H1 (cell line): ENCODE results near the gene OR1L8. TPM values are rescaled to one million over a fixed set of nuclear protein-coding genes. Genes with fewer than 3 reads are reported as not detected.
"Not testable (repeated sequence)": the region's sequence is repeated elsewhere in the genome, so short reads cannot be mapped to it uniquely, and the experiment has no call there.

Source experiments
- CTCF ChIA-PET: fragments of 300-600 bp; sonication (Branson Sonifier 250); formaldehyde crosslinking; loops from one replicate; lab custom pipeline; 2021; ENCODE audit not compliant: partially characterized antibody; lab: Charles Lee
- POLR2A ChIA-PET: fragments of 300-600 bp; sonication (Branson Sonifier 250); formaldehyde crosslinking; loops from one replicate; lab custom pipeline; 2021; ENCODE audit warnings: inconsistent platforms; ENCODE audit not compliant: partially characterized antibody; lab: Charles Lee
- DNase-seq, 2 experiments: peaks; one replicate each; pipeline versions ENCODE4 v3.0.0 to v3.0.0-alpha.2; 2010 to 2022; ENCODE audit warnings: low spot score in 2 of 2, low read depth in 1 of 2, mixed read lengths in 1 of 2
- FAIRE-seq: peaks from 2 replicates; lab custom pipeline; 2011; peaks lifted over from hg19 to GRCh38; lab: Jason Lieb, UNC
- H2AFZ ChIP-seq: 2 replicates; pipeline ENCODE4 v1.8.1; 2012; ENCODE audit warnings: low read length, inconsistent platforms
- H2AK5ac ChIP-seq: 2 replicates; pipeline ENCODE4 v1.6.1; 2013; ENCODE audit warnings: low read depth, low read length
- H2BK120ac ChIP-seq: replicated peaks from 2 replicates; pipeline ENCODE3; 2013; ENCODE audit warnings: low read depth, low read length, inconsistent platforms
- H2BK12ac ChIP-seq: 2 replicates; pipeline ENCODE4 v1.6.1; 2013; ENCODE audit warnings: low read depth, low read length
- H2BK15ac ChIP-seq: 2 replicates; pipeline ENCODE4 v1.6.1; 2013; ENCODE audit warnings: low read length
- H2BK20ac ChIP-seq: 2 replicates; pipeline ENCODE4 v1.6.1; 2013; ENCODE audit warnings: low read length
- H2BK5ac ChIP-seq: 2 replicates; pipeline ENCODE4 v1.6.1; 2013; ENCODE audit warnings: low read depth, low read length
- H3K14ac ChIP-seq: 2 replicates; pipeline ENCODE4 v1.6.1; 2013; ENCODE audit warnings: inconsistent platforms; ENCODE audit not compliant: insufficient read length
- H3K18ac ChIP-seq: 2 replicates; pipeline ENCODE4 v1.6.1; 2013; ENCODE audit warnings: low read length; ENCODE audit errors: extremely low read depth
- H3K23ac ChIP-seq: 2 replicates; pipeline ENCODE4 v1.6.1; 2013; ENCODE audit warnings: inconsistent platforms; ENCODE audit not compliant: insufficient read length
- H3K23me2 ChIP-seq: 2 replicates; pipeline ENCODE4 v1.6.1; 2013; ENCODE audit warnings: low read depth, low read length
- H3K27ac ChIP-seq: 2 replicates; pipeline ENCODE4 v1.6.1; 2011; ENCODE audit warnings: low read depth, low read length, inconsistent platforms
- H3K27me3 ChIP-seq, 4 experiments: replicated peaks in 1 of 4; 1 replicate in 1 of 4; 2 replicates in 3 of 4; pipeline versions ENCODE4 v1.6.1 to v1.8.1; 2011 to 2013; ENCODE audit warnings: low read length in 3 of 4, mild to moderate bottlenecking in 3 of 4, inconsistent platforms in 2 of 4, mixed read lengths in 2 of 4, moderate library complexity in 1 of 4; ENCODE audit not compliant: control insufficient read depth in 3 of 4, insufficient read depth in 3 of 4; ENCODE audit errors: extremely low read depth in 1 of 4
- H3K36me3 ChIP-seq, 4 experiments: 2 replicates each; pipeline versions ENCODE4 v1.6.1 to v1.8.1; 2011 to 2013; ENCODE audit warnings: mild to moderate bottlenecking in 4 of 4, low read length in 3 of 4, moderate library complexity in 2 of 4, control low read depth in 1 of 4, inconsistent platforms in 1 of 4; ENCODE audit not compliant: insufficient read depth in 4 of 4, control insufficient read depth in 2 of 4
- H3K4ac ChIP-seq: replicated peaks from 2 replicates; pipeline ENCODE3; 2013; ENCODE audit warnings: low read length, low read depth, mixed read lengths, inconsistent platforms; ENCODE audit not compliant: insufficient read length
- H3K4me1 ChIP-seq, 4 experiments: replicated peaks in 1 of 4; 1 replicate in 1 of 4; 2 replicates in 3 of 4; pipeline versions ENCODE4 v1.6.1 to v1.8.1; 2011 to 2013; ENCODE audit warnings: low read length in 3 of 4, inconsistent platforms in 2 of 4, mixed read lengths in 1 of 4; ENCODE audit not compliant: insufficient read depth in 4 of 4, control insufficient read depth in 3 of 4
- H3K4me2 ChIP-seq, 2 experiments: 2 replicates each; pipeline versions ENCODE4 v1.6.1 to v1.8.1; 2011 to 2013; ENCODE audit warnings: low read depth in 2 of 2, low read length in 2 of 2, control low read depth in 1 of 2, inconsistent platforms in 1 of 2, mild to moderate bottlenecking in 1 of 2; ENCODE audit not compliant: insufficient read depth in 1 of 2
- H3K4me3 ChIP-seq, 4 experiments: fragments of 200-600, 300-600 bp in 1 of 4; sonication (generic), shearing (Covaris generic), sonication (Bioruptor Twin) in 1 of 4; 2 replicates each; pipeline versions ENCODE4 v1.5.1 to v1.8.1; 2011 to 2016; ENCODE audit warnings: low read length in 4 of 4, low read depth in 3 of 4, control low read depth in 2 of 4, inconsistent platforms in 2 of 4, mild to moderate bottlenecking in 2 of 4, mixed read lengths in 1 of 4, moderate library complexity in 1 of 4; ENCODE audit not compliant: insufficient read depth in 2 of 4; ENCODE audit errors: extremely low read depth in 1 of 4
- H3K56ac ChIP-seq: replicated peaks from 2 replicates; pipeline ENCODE3; 2013; ENCODE audit warnings: low read depth, mild to moderate bottlenecking, mixed read lengths, low read length, inconsistent platforms; ENCODE audit not compliant: insufficient read length
- H3K79me1 ChIP-seq: 2 replicates; pipeline ENCODE4 v1.6.1; 2013; ENCODE audit warnings: low read depth, low read length, control low read depth
- H3K79me2 ChIP-seq, 2 experiments: 2 replicates each; pipeline versions ENCODE4 v1.6.1 to v1.8.1; 2012 to 2013; ENCODE audit warnings: low read length in 2 of 2, mild to moderate bottlenecking in 2 of 2, inconsistent platforms in 1 of 2; ENCODE audit not compliant: insufficient read depth in 2 of 2, control insufficient read depth in 1 of 2
- H3K9ac ChIP-seq, 4 experiments: replicated peaks in 1 of 4; 1 replicate in 1 of 4; 2 replicates in 3 of 4; pipeline versions ENCODE4 v1.6.1 to v1.8.1; 2011 to 2013; ENCODE audit warnings: low read depth in 3 of 4, low read length in 3 of 4, control low read depth in 2 of 4, mild to moderate bottlenecking in 2 of 4, moderate library complexity in 2 of 4, inconsistent platforms in 1 of 4; ENCODE audit errors: extremely low read depth in 1 of 4
- H3K9me3 ChIP-seq, 2 experiments: 2 replicates each; pipeline versions ENCODE4 v1.6.1 to v1.8.1; 2012 to 2013; ENCODE audit warnings: mild to moderate bottlenecking in 2 of 2, moderate library complexity in 2 of 2, control low read depth in 1 of 2, inconsistent platforms in 1 of 2, low read depth in 1 of 2, low read length in 1 of 2, mixed read lengths in 1 of 2; ENCODE audit not compliant: insufficient read depth in 2 of 2
- H4K20me1 ChIP-seq, 2 experiments: replicated peaks in 1 of 2; 2 replicates each; pipeline versions ENCODE3 to v1.8.1; 2011 to 2013; ENCODE audit warnings: inconsistent platforms in 2 of 2, low read length in 2 of 2, mild to moderate bottlenecking in 1 of 2; ENCODE audit not compliant: insufficient read depth in 2 of 2, control insufficient read depth in 1 of 2
- H4K5ac ChIP-seq: 2 replicates; pipeline ENCODE4 v1.6.1; 2013; ENCODE audit warnings: low read length, low read depth, mixed read lengths, inconsistent platforms; ENCODE audit not compliant: insufficient read length
- H4K8ac ChIP-seq: 2 replicates; pipeline ENCODE4 v1.8.0; 2013; ENCODE audit warnings: mild to moderate bottlenecking, moderate library complexity, low read length, inconsistent platforms; ENCODE audit not compliant: insufficient read depth; ENCODE audit errors: extremely low read depth
- H4K91ac ChIP-seq: replicated peaks from 2 replicates; pipeline ENCODE3; 2013; ENCODE audit warnings: low read length, mixed read lengths, inconsistent platforms; ENCODE audit not compliant: insufficient read length
- BACH1 ChIP-seq: IDR thresholded peaks from 2 replicates; pipeline ENCODE4 v1.6.1; 2012; ENCODE audit warnings: low read length, improper control_type of control experiment
- BCL11A ChIP-seq, 2 experiments: IDR thresholded peaks; one replicate each; pipeline ENCODE4 v1.6.1; 2011; ENCODE audit warnings: low read depth in 2 of 2, low read length in 2 of 2, mild to moderate bottlenecking in 2 of 2
- KDM4A ChIP-seq: IDR thresholded peaks from one replicate; pipeline ENCODE4 v1.7.1; 2012; ENCODE audit warnings: low read depth, mild to moderate bottlenecking, moderate library complexity, low read length, inconsistent platforms; ENCODE audit not compliant: severe bottlenecking
- RBBP5 ChIP-seq: IDR thresholded peaks from 2 replicates; pipeline ENCODE4 v1.7.1; 2012; ENCODE audit warnings: low read depth, mild to moderate bottlenecking, inconsistent platforms, low read length, moderate library complexity, borderline replicate concordance
- USF2 ChIP-seq: IDR thresholded peaks from 2 replicates; pipeline ENCODE4 v1.6.1; 2011; ENCODE audit warnings: low read length, improper control_type of control experiment
- WGBS, 2 experiments: shearing (Covaris generic) in 1 of 2; methylation state at CpG; one replicate each; pipeline versions ENCODE4 v1.1.6 to v1.1.7; 2013 to 2015; ENCODE audit warnings: low lambda C conversion rate in 2 of 2, mixed read lengths in 2 of 2, inconsistent platforms in 1 of 2, low coverage in 1 of 2, missing lambda C conversion rate in 1 of 2; ENCODE audit not compliant: insufficient replicate concordance in 2 of 2, insufficient coverage in 1 of 2, insufficient read length in 1 of 2; ENCODE audit errors: extremely low coverage in 1 of 2, missing lambda C conversion rate in 1 of 2; 5-methylcytosine and 5-hydroxymethylcytosine counted together
- polyA plus RNA-seq, 7 experiments: library from polyadenylated mRNA; depleted of rRNA in 3 of 7; stranded (reverse) in 5 of 7; unstranded in 2 of 7; fragments of >200 nt in 5 of 7; fragments of 200-250 nt in 2 of 7; gene quantifications; 1 replicate in 5 of 7; 2 replicates in 1 of 7; 4 replicates in 1 of 7; pipeline versions ENCODE4 v1.2.1 to v1.2.3, GENCODE V29; 2011 to 2013; ENCODE audit warnings: missing spikeins in 2 of 7, mixed read lengths in 2 of 7
- total RNA-seq: library from RNA; stranded (reverse); fragmentation: NEBNext Ultra II Directional; extraction: Animal tissue kit (Norgen Biotek cat#: 25700); gene quantifications from 2 replicates; pipeline ENCODE4 v1.2.1, GENCODE V29; 2021

OR1L8 gene
- total and polyA plus RNA-seq, 2 of the 8 experiments (the other 6 are each of a cell fraction or from before 2014, with no cell fraction given) = not detected

GRCh38 chr9:122538757-122539156, 44.4 kb downstream of the OR1L8 start (continued):
- TF ChIP-seq KDM4A = no peak
- TF ChIP-seq BACH1 = no peak
- no peak for TF ChIP-seq RBBP5
- no peak for TF ChIP-seq USF2
- no peak for TF ChIP-seq BCL11A (IDR thresholded peaks at IDR 0.05; ENCODE audit: low read depth in 2 of 2, low read length in 2 of 2)

GRCh38 chr9:122537066-122537465, 46.1 kb downstream of the OR1L8 start:
- H2AK5ac ChIP-seq, H2BK120ac ChIP-seq, H2AFZ ChIP-seq, H3K14ac ChIP-seq, H4K20me1 ChIP-seq, H2BK5ac ChIP-seq, H2BK12ac ChIP-seq, FAIRE-seq, H3K4me1 ChIP-seq, H3K4me2 ChIP-seq, H3K36me3 ChIP-seq, CTCF ChIA-PET, H3K23ac ChIP-seq, H3K4me3 ChIP-seq, H3K56ac ChIP-seq, H3K4ac ChIP-seq, H4K5ac ChIP-seq, H3K18ac ChIP-seq, DNase-seq, H3K79me2 ChIP-seq, H2BK20ac ChIP-seq, H3K27ac ChIP-seq, H3K79me1 ChIP-seq, H3K23me2 ChIP-seq, H4K8ac ChIP-seq, POLR2A ChIA-PET, H3K9ac ChIP-seq, H3K27me3 ChIP-seq, H4K91ac ChIP-seq, H2BK15ac ChIP-seq: not testable (repeated sequence)
- H3K9me3 ChIP-seq = peaks cover 21 to 44% of the 10 kb centered on the region in 2 experiments
- 79% methylated on average over 7 of the region's 7 CpGs; no CpG with 5 or more reads in 1 of the 2 experiments for WGBS, 2 experiments
